GM10248 (cell line): ENCODE results near the gene KRTAP11-1.

ENCODE experiments used
- CTCF ChIA-PET: fragments of 300-600 bp; sonication (Branson Sonifier 250); formaldehyde crosslinking; extraction: SDS; loops from one replicate; lab custom pipeline; 2021; ENCODE audit warnings: antibody characterized with exemption; lab: Yijun Ruan, JAX
- POLR2A ChIA-PET: fragments of 350-650 bp; sonication (Branson Sonifier 250); formaldehyde crosslinking; extraction: SDS; loops from one replicate; lab custom pipeline; 2020; ENCODE audit warnings: antibody characterized with exemption; lab: Yijun Ruan, JAX
- DNase-seq: peaks from one replicate; pipeline ENCODE4 v3.0.0; 2012; ENCODE audit errors: extremely low spot score
- CTCF ChIP-seq: IDR thresholded peaks from 2 replicates; pipeline ENCODE4 v1.5.1; 2012; ENCODE audit warnings: mild to moderate bottlenecking, low read depth; ENCODE audit errors: extremely low read depth, missing control alignments, control extremely low read depth

The KRTAP11-1 gene

GRCh38 chr21:30881480-30881879 is at the start of gene KRTAP11-1:
Gene KRTAP11-1, minus strand, starts transcription at chr21:30881580. Its CDS starts 56 bp downstream, at chr21:30881524.
- DNase-seq: no peak
- ChIA-PET CTCF (interaction anchor here (1.2 to 1.8 kb wide), 2 partner anchors 9 to 12 kb away, joined by 3 to 9 read pairs; no protein-coding TSS in a partner anchor), POLR2A (no interaction called here)
- TF ChIP-seq CTCF: no peak

GRCh38 chr21:30924146-30924700 is 42.8 kb upstream of the KRTAP11-1 start:
- no peak for TF ChIP-seq CTCF
- no peak for DNase-seq
- ChIA-PET POLR2A (no interaction called here), CTCF (no interaction called here)

- ChIA-PET CTCF (no interaction called here), POLR2A (no interaction called here)
- DNase-seq: no peak
- no peak for TF ChIP-seq CTCF
Observed at GRCh38 chr21:30921129-30921528, 39.7 kb upstream of the KRTAP11-1 start.

GRCh38 chr21:30917557-30917956 is 36.2 kb upstream of the KRTAP11-1 start:
- CTCF ChIA-PET: interaction anchor here (1.3 kb wide), 1 partner anchor 9 kb away, joined by 3 read pairs; no protein-coding TSS in a partner anchor
- no peak for TF ChIP-seq CTCF

GRCh38 chr21:30900881-30901280 is 19.5 kb upstream of the KRTAP11-1 start:
- POLR2A ChIA-PET: no interaction called here
- TF ChIP-seq CTCF: no peak
- no peak for DNase-seq
- CTCF ChIA-PET: interaction anchor here (0.7 kb wide), 1 partner anchor 8 kb away, joined by 3 read pairs; no protein-coding TSS in a partner anchor

More at GRCh38 chr21:30917557-30917956, 36.2 kb upstream of the KRTAP11-1 start:
- DNase-seq: no peak
- POLR2A ChIA-PET: no interaction called here

GRCh38 chr21:30882866-30883597 is 1.7 kb upstream of the KRTAP11-1 start:
- ChIA-PET POLR2A (no interaction called here), CTCF (interaction anchor here (0.9 kb wide), 1 partner anchor 15 kb away, joined by 3 read pairs; no protein-coding TSS in a partner anchor)
- TF ChIP-seq CTCF: no peak
- DNase-seq: no peak
